HEK293 (cell line): Measurements from ENCODE around the gene NPEPL1.

ENCODE experiments used
- CTCF ChIA-PET: fragments of 350-600 bp; formaldehyde crosslinking; extraction: SDS; loops from one replicate; lab custom pipeline; 2021; ENCODE audit warnings: antibody characterized with exemption; lab: Yijun Ruan, JAX
- POLR2A ChIA-PET: fragments of 300-600 bp; formaldehyde crosslinking; extraction: SDS; loops from one replicate; lab custom pipeline; 2020; ENCODE audit warnings: antibody characterized with exemption, inconsistent platforms; lab: Yijun Ruan, JAX
- H3K27ac ChIP-seq: fragments of 200-500 bp; sonication (Bioruptor generic); 2 replicates; pipeline ENCODE4 v1.5.1; 2014; ENCODE audit warnings: low read depth, low read length, control low read depth, inconsistent platforms; ENCODE audit errors: extremely low read depth
- H3K36me3 ChIP-seq, 2 experiments: fragments of 200-500 bp in 1 of 2; sonication (Bioruptor generic) in 1 of 2; 1 replicate in 1 of 2; 2 replicates in 1 of 2; pipeline ENCODE4 v1.5.1; 2014 to 2017; ENCODE audit warnings: inconsistent platforms in 2 of 2, low read length in 2 of 2; ENCODE audit not compliant: control insufficient read depth in 2 of 2, insufficient read depth in 1 of 2
- H3K4me1 ChIP-seq: fragments of 200-500 bp; sonication (Bioruptor generic); 2 replicates; pipeline ENCODE4 v1.5.1; 2014; ENCODE audit warnings: mild to moderate bottlenecking, low read length, inconsistent platforms; ENCODE audit not compliant: control insufficient read depth, insufficient read depth
- H3K4me3 ChIP-seq: 2 replicates; pipeline ENCODE4 v1.5.1; 2011; ENCODE audit warnings: low read depth, mild to moderate bottlenecking, control low read depth, low read length, moderate library complexity
- H3K9me3 ChIP-seq: fragments of 200-500 bp; sonication (Bioruptor generic); 2 replicates; pipeline ENCODE4 v1.5.1; 2014; ENCODE audit warnings: low read depth, low read length, inconsistent platforms; ENCODE audit not compliant: control insufficient read depth, insufficient read depth
- BCL11B ChIP-seq: fragments of 450-650 bp; formaldehyde crosslinking; IDR thresholded peaks from 2 replicates; pipeline ENCODE4 v1.5.1; 2016; ENCODE audit warnings: low read depth, missing biosample characterization, missing genetic modification characterization
- GLIS1 ChIP-seq: fragments of 450-650 bp; formaldehyde crosslinking; IDR thresholded peaks from 2 replicates; pipeline ENCODE4 v1.5.1; 2016; ENCODE audit warnings: missing biosample characterization, missing genetic modification characterization
- HOXD13 ChIP-seq: sonication (generic); formaldehyde crosslinking; IDR thresholded peaks from 2 replicates; pipeline ENCODE4 v1.8.0; 2022; ENCODE audit warnings: missing genetic modification reagents, borderline replicate concordance
- RBAK ChIP-seq: fragments of 450-650 bp; formaldehyde crosslinking; IDR thresholded peaks from 2 replicates; pipeline ENCODE4 v1.5.1; 2016; ENCODE audit warnings: missing biosample characterization, missing genetic modification characterization
- TRIM28 ChIP-seq: IDR thresholded peaks from 2 replicates; pipeline ENCODE4 v1.6.1; 2011; ENCODE audit warnings: low read length, control low read depth, borderline replicate concordance
- ZEB2 ChIP-seq: fragments of 450-650 bp; formaldehyde crosslinking; IDR thresholded peaks from 2 replicates; pipeline ENCODE4 v1.5.1; 2016; ENCODE audit warnings: missing biosample characterization, missing genetic modification characterization
- ZIC2 ChIP-seq: fragments of 450-650 bp; formaldehyde crosslinking; IDR thresholded peaks from 2 replicates; pipeline ENCODE4 v1.5.1; 2016; ENCODE audit warnings: missing biosample characterization, missing genetic modification characterization
- ZNF23 ChIP-seq: fragments of 450-650 bp; formaldehyde crosslinking; IDR thresholded peaks from 2 replicates; pipeline ENCODE4 v1.5.1; 2016; ENCODE audit warnings: missing biosample characterization, missing genetic modification characterization, borderline replicate concordance
- ZNF621 ChIP-seq: fragments of 450-650 bp; formaldehyde crosslinking; IDR thresholded peaks from 2 replicates; pipeline ENCODE4 v1.5.1; 2017; ENCODE audit warnings: missing biosample characterization, missing genetic modification characterization
- ZNF677 ChIP-seq: fragments of 450-650 bp; IDR thresholded peaks from 2 replicates; pipeline ENCODE4 v1.5.0; 2018; ENCODE audit warnings: missing biosample characterization, mild to moderate bottlenecking, missing genetic modification characterization, moderate library complexity
- ZSCAN30 ChIP-seq: fragments of 450-650 bp; IDR thresholded peaks from 2 replicates; pipeline ENCODE4 v1.5.1; 2018; ENCODE audit warnings: missing biosample characterization, mild to moderate bottlenecking, missing genetic modification characterization, moderate library complexity
- TF ChIP-seq, protein P1 (sequence below): fragments of 450-650 bp; formaldehyde crosslinking; conservative IDR thresholded peaks from 2 replicates; pipeline ENCODE4 v1.5.1; 2016; ENCODE audit warnings: low read depth, missing biosample characterization, missing genetic modification characterization
- TF ChIP-seq, protein P2 (sequence below): fragments of 450-650 bp; formaldehyde crosslinking; IDR thresholded peaks from 2 replicates; pipeline ENCODE4 v1.5.1; 2017; ENCODE audit warnings: missing biosample characterization, missing genetic modification characterization

Gene NPEPL1

DNA sequence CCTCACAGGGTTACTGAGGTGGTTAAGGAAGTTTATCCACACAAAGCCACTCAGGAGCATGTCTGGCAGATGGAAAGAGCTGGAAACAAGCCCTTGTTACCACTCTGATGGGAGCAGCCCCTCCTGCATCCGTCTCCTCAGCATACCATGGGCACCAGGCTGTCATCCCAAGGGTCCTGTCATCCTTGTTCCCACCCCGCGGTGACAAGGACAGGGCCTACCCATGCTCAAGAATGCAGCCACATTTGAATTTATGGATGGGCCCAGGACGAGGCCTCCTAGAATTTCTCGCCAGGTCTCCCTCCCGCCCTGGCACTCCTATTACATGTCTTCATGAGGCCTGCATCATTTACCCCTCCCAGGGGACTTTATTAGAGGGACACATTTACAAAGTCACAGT, 60.0 kb downstream of the NPEPL1 start:
- ChIA-PET CTCF (no interaction called here), POLR2A (no interaction called here)
- Histone ChIP-seq H3K4me3 (no peak overlapping the region), H3K9me3 (no peaks in the 10 kb centered on the region), H3K27ac (no peak overlapping the region), H3K36me3 (no peaks in the 10 kb centered on the region), H3K4me1 (no peaks in the 10 kb centered on the region)
- TF ChIP-seq ZNF677 (tag by site-specific recombination) (no peak), HOXD13 (CRISPR knock-in tag) (no peak), ZSCAN30 (tag by site-specific recombination) (no peak), ZNF621 (tag by site-specific recombination) (no peak), RBAK (tag by site-specific recombination) (no peak), BCL11B (no peak), ZEB2 (no peak)
- TF ChIP-seq, protein P1, sequence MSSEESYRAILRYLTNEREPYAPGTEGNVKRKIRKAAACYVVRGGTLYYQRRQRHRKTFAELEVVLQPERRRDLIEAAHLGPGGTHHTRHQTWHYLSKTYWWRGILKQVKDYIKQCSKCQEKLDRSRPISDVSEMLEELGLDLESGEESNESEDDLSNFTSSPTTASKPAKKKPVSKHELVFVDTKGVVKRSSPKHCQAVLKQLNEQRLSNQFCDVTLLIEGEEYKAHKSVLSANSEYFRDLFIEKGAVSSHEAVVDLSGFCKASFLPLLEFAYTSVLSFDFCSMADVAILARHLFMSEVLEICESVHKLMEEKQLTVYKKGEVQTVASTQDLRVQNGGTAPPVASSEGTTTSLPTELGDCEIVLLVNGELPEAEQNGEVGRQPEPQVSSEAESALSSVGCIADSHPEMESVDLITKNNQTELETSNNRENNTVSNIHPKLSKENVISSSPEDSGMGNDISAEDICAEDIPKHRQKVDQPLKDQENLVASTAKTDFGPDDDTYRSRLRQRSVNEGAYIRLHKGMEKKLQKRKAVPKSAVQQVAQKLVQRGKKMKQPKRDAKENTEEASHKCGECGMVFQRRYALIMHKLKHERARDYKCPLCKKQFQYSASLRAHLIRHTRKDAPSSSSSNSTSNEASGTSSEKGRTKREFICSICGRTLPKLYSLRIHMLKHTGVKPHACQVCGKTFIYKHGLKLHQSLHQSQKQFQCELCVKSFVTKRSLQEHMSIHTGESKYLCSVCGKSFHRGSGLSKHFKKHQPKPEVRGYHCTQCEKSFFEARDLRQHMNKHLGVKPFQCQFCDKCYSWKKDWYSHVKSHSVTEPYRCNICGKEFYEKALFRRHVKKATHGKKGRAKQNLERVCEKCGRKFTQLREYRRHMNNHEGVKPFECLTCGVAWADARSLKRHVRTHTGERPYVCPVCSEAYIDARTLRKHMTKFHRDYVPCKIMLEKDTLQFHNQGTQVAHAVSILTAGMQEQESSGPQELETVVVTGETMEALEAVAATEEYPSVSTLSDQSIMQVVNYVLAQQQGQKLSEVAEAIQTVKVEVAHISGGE (tag by site-specific recombination), result no peak

DNA sequence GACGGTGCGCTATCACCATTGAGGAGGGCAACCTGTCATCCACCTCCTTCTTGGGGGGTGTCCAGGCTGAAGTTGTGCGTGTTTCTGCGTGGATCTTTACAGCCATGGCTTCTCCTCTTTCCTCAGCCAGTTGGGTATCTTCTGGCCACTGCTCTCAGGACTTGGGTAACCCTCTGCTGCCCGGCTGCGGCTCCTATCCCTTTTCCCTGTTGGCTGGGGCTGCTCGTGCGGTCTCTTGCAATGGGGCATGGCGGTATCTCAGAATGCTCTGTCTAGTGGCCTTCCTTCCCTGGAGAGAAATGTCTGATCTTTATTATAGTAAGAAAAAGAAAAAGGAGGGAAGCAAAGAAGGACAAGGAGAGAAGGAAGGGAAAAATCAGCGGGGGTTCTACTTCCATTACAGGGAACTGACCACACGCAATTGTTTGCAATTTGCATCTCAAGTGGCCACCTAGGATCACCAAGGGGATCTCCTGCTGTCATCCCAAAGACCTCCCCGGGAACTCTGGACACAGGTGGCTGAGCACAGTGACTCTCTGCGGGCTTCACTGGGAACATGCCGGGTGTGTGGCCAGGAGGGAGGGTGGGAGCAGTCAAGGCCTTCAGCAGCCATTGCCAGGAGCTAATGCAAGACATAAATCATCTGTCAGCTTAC, 60.8 kb downstream of the NPEPL1 start:
- no peaks in the 10 kb centered on the region for H3K4me1 ChIP-seq
- H3K27ac ChIP-seq, result no peak overlapping the region
- H3K4me3 ChIP-seq, result no peak overlapping the region
- TF ChIP-seq ZIC2 (peak; percentile 98), TRIM28 (no peak), GLIS1 (tag by site-specific recombination) (peak; percentile 63)
- H3K9me3 ChIP-seq, result no peaks in the 10 kb centered on the region
- H3K36me3 ChIP-seq, result no peaks in the 10 kb centered on the region
- CTCF ChIA-PET, result no interaction called here
- POLR2A ChIA-PET, result no interaction called here

DNA sequence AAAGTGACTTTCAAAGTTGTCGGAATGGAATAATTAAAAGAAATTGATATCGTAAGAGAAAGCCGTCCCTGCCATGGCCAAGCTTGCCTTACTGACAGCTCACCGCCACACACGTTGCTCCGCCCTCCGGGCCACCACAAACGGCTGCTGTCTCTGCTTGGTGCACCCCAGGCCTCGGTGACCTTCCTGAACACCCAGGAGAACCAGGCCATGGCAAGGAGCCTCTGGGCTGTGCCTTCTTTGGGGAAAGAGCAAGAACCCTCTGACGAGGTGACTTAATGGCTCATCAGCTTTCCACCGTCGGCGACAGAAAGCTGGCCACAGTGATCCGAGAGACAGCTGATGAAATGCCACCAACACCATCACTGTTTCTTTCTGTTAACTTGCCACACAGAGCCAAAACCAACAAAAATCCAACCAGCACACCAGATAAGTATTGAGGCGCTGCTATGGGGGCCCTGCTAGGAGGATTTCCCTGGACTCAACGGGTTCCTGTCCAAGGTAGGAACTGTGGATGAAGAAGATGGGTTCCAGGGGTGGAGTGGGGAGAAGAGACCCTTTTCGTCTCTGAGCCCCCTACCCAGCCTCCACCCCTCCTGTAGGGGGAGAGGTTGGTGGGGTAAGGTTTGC, 61.4 kb downstream of the NPEPL1 start:
- H3K4me1 ChIP-seq, result no peaks in the 10 kb centered on the region
- ChIA-PET CTCF (no interaction called here), POLR2A (no interaction called here)
- H3K36me3 ChIP-seq, result no peaks in the 10 kb centered on the region
- TF ChIP-seq, protein P2, sequence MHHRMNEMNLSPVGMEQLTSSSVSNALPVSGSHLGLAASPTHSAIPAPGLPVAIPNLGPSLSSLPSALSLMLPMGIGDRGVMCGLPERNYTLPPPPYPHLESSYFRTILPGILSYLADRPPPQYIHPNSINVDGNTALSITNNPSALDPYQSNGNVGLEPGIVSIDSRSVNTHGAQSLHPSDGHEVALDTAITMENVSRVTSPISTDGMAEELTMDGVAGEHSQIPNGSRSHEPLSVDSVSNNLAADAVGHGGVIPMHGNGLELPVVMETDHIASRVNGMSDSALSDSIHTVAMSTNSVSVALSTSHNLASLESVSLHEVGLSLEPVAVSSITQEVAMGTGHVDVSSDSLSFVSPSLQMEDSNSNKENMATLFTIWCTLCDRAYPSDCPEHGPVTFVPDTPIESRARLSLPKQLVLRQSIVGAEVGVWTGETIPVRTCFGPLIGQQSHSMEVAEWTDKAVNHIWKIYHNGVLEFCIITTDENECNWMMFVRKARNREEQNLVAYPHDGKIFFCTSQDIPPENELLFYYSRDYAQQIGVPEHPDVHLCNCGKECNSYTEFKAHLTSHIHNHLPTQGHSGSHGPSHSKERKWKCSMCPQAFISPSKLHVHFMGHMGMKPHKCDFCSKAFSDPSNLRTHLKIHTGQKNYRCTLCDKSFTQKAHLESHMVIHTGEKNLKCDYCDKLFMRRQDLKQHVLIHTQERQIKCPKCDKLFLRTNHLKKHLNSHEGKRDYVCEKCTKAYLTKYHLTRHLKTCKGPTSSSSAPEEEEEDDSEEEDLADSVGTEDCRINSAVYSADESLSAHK (tag by site-specific recombination), result no peak
- TF ChIP-seq ZNF23, result no peak
- H3K27ac ChIP-seq, result no peak overlapping the region
- H3K9me3 ChIP-seq, result no peaks in the 10 kb centered on the region
- no peak overlapping the region for H3K4me3 ChIP-seq
